ENCODE data around the gene MARK2. TPM values are rescaled to one million over a fixed set of nuclear protein-coding genes. Genes with fewer than 3 reads are reported as not detected.
A peak's percentile ranks its signal among the peaks of the same experiment; 100 is the strongest.

Gene MARK2
- polyA plus RNA-seq, 3 donors = 32.4 to 55.7 (median 33.3) TPM

GRCh38 chr11:63896071-63896470 lies 57.2 kb downstream of the MARK2 start:
- Histone ChIP-seq H3K9ac (ENCODE audit: insufficient read depth, low read length, poor library complexity, severe bottlenecking) (no peak overlapping the region), H4K20me1 (ENCODE audit: insufficient read depth, low read length) (peaks cover 100% of the 10 kb centered on the region)

GRCh38 chr11:63897459-63898146 lies 58.7 kb downstream of the MARK2 start:
- Mint-ChIP-seq H3K4me3 (no peak overlapping the region), H3K4me1 (peaks cover 1% of the 10 kb centered on the region), H3K9me3 (no peaks in the 10 kb centered on the region), H3K27ac (peak overlapping the region in 2 of 7 donors; percentile 46 to 68), H3K36me3 (peaks cover 74 to 89% of the 10 kb centered on the region in 2 donors), H3K27me3 (ENCODE audit: low read depth in 3 of 3) (no peaks in the 10 kb centered on the region)
- Histone ChIP-seq H3K9ac (ENCODE audit: insufficient read depth, low read length, poor library complexity, severe bottlenecking) (no peak overlapping the region), H3K36me3 (replicated peaks in 1 of 2; ENCODE audit: control insufficient read depth in 1 of 2, insufficient read depth in 2 of 2, low read length in 2 of 2) (peaks cover 79 to 92% of the 10 kb centered on the region in 2 donors), H3K4me3 (replicated peaks in 1 of 3; ENCODE audit: low read depth in 2 of 3, low read length in 3 of 3) (no peak overlapping the region), H3K4me1 (ENCODE audit: control insufficient read depth in 1 of 2, insufficient read depth in 2 of 2, low read length in 2 of 2) (no peaks in the 10 kb centered on the region), H3K27me3 (ENCODE audit: control insufficient read depth in 2 of 2, insufficient read depth in 2 of 2, low read length in 2 of 2) (no peaks in the 10 kb centered on the region), H4K20me1 (ENCODE audit: insufficient read depth, low read length) (peaks cover 100% of the 10 kb centered on the region), H3K79me2 (ENCODE audit: insufficient read depth, low read length) (peaks cover 40% of the 10 kb centered on the region), H3K4me2 (replicated peaks; ENCODE audit: extremely low read depth, low read length, poor library complexity, severe bottlenecking) (no peak overlapping the region), H3K27ac (ENCODE audit: low read depth in 1 of 2, low read length in 2 of 2) (peak overlapping the region in 1 of 2 donors; percentile 15), H2AFZ (ENCODE audit: insufficient read depth, low read depth, low read length, poor library complexity, severe bottlenecking) (no peak overlapping the region), H3K9me3 (replicated peaks in 1 of 2; ENCODE audit: control insufficient read depth in 1 of 2, insufficient read depth in 1 of 2, low read length in 2 of 2) (no peaks in the 10 kb centered on the region)
- TF ChIP-seq, protein P1, sequence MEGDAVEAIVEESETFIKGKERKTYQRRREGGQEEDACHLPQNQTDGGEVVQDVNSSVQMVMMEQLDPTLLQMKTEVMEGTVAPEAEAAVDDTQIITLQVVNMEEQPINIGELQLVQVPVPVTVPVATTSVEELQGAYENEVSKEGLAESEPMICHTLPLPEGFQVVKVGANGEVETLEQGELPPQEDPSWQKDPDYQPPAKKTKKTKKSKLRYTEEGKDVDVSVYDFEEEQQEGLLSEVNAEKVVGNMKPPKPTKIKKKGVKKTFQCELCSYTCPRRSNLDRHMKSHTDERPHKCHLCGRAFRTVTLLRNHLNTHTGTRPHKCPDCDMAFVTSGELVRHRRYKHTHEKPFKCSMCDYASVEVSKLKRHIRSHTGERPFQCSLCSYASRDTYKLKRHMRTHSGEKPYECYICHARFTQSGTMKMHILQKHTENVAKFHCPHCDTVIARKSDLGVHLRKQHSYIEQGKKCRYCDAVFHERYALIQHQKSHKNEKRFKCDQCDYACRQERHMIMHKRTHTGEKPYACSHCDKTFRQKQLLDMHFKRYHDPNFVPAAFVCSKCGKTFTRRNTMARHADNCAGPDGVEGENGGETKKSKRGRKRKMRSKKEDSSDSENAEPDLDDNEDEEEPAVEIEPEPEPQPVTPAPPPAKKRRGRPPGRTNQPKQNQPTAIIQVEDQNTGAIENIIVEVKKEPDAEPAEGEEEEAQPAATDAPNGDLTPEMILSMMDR (IDR thresholded peaks at IDR 0.05) = no peak
- WGBS (ENCODE audit: insufficient coverage) = 96% methylated on average over 4 of the region's 10 CpGs
- intact Hi-C loops (cut with micrococcal nuclease) = no loop called here
- DNase-seq = no peak

More at GRCh38 chr11:63896071-63896470, 57.2 kb downstream of the MARK2 start:
- Mint-ChIP-seq H3K36me3 (peaks cover 65 to 81% of the 10 kb centered on the region in 2 donors), H3K4me1 (peaks cover 15% of the 10 kb centered on the region), H3K27me3 (ENCODE audit: low read depth in 3 of 3) (peaks cover 0 to 4% (median 0%) of the 10 kb centered on the region in 3 donors), H3K9me3 (no peaks in the 10 kb centered on the region), H3K27ac (peak overlapping the region in 1 of 7 donors; percentile 43), H3K4me3 (no peak overlapping the region)
- no peak for DNase-seq
- Histone ChIP-seq H3K4me3 (replicated peaks in 1 of 3; ENCODE audit: low read depth in 2 of 3, low read length in 3 of 3) (no peak overlapping the region), H3K4me1 (ENCODE audit: control insufficient read depth in 1 of 2, insufficient read depth in 2 of 2, low read length in 2 of 2) (peaks cover 0 to 7% of the 10 kb centered on the region in 2 donors), H3K79me2 (ENCODE audit: insufficient read depth, low read length) (peaks cover 55% of the 10 kb centered on the region), H3K4me2 (replicated peaks; ENCODE audit: extremely low read depth, low read length, poor library complexity, severe bottlenecking) (no peak overlapping the region), H3K27ac (ENCODE audit: low read depth in 1 of 2, low read length in 2 of 2) (no peak overlapping the region), H3K9me3 (replicated peaks in 1 of 2; ENCODE audit: control insufficient read depth in 1 of 2, insufficient read depth in 1 of 2, low read length in 2 of 2) (no peaks in the 10 kb centered on the region), H2AFZ (ENCODE audit: insufficient read depth, low read depth, low read length, poor library complexity, severe bottlenecking) (no peak overlapping the region), H3K36me3 (replicated peaks in 1 of 2; ENCODE audit: control insufficient read depth in 1 of 2, insufficient read depth in 2 of 2, low read length in 2 of 2) (peaks cover 70 to 90% of the 10 kb centered on the region in 2 donors), H3K27me3 (ENCODE audit: control insufficient read depth in 2 of 2, insufficient read depth in 2 of 2, low read length in 2 of 2) (no peaks in the 10 kb centered on the region)
- WGBS (ENCODE audit: insufficient coverage) = 95% methylated on average over 3 of the region's 4 CpGs
- TF ChIP-seq, protein P1 (IDR thresholded peaks at IDR 0.05) = no peak
- intact Hi-C loops (cut with micrococcal nuclease) = no loop called here

Measured in CD14-positive monocyte (primary cell).